Measurements from ENCODE around the gene RIPK1.
"Not testable (repeated sequence)": the region's sequence is repeated elsewhere in the genome, so short reads cannot be mapped to it uniquely, and the experiment has no call there.

RIPK1 gene

GRCh38 chr6:3045777-3046176, 22.5 kb upstream of the RIPK1 start:
- DNase-seq (ENCODE audit: low read depth in 2 of 2), result no peak

DNA sequence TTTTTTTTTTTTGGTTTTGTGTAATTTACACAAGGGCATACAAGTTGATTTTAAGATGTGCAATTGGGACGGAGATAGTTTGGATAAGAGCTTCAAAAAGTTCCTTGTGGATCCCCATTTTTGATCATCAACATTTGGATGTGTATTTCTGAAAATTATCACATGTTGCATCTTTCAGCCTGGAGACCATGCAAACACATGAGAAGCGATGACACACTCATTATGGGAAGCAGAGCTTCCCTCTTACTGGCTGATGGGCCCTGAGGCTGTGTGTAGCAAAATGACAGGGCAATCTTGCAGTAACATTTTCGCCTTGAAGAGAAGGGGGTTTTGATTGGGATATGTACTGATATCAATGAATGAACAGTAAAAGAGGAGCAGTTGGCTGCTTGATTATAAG, 22.0 kb upstream of the RIPK1 start:
- DNase-seq (ENCODE audit: low read depth in 2 of 2), result no peak

DNA sequence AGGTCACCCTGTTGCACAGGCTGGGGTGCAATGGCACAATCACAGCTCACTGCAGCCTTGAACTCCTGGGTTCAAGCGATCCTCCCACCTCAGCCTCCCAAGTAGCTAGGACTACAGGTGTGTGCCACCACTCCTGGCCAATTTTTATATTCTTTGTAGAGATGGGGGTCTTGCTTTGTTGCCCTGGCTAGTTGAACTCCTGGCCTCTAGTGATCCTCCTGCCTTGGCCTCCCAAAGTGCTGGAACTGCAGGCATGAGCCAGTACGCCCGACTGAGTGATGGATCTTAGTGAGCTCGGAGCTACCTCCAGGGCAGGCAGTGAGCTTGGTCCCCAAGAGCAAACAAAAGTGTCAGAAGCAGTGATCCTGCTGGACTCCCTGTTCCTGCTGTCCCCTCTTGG, 20.3 kb upstream of the RIPK1 start:
- DNase-seq (ENCODE audit: low read depth in 2 of 2), result not testable (repeated sequence)

DNA sequence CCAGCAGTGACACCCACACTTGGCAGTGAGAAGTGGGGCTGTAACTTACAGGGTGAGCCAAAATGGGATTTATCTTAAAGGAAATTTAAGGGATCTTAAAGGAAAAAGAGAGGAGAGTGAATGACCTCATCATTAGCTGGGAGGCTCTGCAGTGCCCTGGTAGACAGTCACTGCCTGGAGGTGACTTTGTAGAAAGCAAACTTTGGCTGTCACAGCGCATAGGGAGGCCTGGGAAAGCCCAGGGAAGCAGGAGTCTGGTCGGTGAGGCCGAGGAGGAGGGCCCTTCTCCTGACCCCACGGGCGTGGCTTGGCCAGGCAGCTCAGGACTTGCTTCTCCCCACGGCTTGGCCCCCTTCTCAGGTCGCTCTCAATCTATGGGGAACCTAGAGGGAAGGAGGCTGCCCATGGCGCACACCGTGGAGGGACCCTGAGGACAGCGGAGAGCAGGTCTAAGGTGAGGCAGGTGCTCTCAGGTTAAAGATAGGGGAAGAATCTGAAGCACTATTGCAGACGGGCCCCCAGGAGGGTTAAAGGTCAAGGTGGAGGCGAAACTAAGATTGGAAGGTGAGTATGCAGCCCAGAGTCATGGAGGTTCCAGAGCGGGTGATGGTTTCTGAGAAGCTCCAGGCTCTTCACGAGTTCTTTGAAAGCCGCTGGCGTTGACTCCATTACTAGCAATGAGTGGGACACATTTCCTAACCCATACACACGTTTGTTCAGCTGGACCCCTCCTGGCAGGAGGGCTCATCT, 15.6 kb upstream of the RIPK1 start:
- no peak for DNase-seq (ENCODE audit: low read depth in 2 of 2)

DNA sequence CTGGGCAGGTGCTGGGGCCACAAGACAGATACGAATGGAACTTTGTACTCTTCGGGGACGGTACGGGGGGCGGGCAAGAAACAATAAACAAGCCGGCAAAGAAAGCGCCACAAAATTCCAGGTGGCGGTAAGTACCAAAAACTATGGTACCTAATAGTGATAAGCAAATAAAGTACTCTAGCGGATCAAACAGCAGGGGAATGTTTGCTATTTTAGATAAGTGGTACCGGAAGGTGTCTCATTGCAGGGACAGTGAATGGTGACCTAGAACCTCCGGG, 15.1 kb upstream of the RIPK1 start:
- no peak for DNase-seq (ENCODE audit: low read depth in 2 of 2)

DNA sequence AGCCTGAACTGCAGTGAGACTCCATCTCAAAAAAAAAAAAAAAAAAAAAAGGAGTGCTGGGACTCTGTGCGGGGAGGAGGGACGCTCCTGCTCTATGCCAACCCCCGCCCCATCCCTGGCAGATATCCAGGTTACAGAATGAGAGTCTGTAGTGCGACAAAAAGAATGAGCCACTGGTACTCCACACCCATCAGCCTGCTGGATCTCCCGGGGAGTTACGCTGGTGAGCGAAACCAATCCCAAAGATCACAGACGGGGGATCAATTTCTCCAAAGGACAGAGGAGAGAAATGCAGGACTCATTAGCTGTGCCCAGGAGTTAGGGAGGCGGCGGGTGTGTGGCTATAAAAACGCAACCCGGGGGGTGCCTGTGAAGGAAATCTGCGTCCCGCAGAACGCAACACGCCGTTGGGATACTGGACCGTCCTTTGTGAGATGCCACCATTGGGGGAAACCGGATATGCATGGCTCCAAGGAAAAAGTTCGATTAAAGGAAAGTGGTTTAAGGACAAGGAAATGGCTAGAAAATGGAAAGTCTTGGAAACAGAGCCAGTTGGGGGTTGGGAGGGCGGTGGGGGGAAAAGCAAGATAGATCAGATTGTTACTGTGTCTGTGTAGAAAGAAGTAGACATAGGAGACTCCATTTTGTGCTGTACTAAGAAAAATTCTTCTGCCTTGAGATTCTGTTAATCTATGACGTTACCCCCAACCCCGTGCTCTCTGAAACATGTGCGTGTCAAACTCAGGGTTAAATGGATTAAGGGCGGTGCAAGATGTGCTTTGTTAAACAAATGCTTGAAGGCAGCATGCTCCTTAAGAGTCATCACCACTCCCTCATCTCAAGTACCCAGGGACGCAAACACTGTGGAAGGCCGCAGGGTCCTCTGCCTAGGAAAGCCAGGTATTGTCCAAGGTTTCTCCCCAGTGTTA, 13.8 kb upstream of the RIPK1 start:
- not testable (repeated sequence) for DNase-seq (ENCODE audit: low read depth in 2 of 2)

DNA sequence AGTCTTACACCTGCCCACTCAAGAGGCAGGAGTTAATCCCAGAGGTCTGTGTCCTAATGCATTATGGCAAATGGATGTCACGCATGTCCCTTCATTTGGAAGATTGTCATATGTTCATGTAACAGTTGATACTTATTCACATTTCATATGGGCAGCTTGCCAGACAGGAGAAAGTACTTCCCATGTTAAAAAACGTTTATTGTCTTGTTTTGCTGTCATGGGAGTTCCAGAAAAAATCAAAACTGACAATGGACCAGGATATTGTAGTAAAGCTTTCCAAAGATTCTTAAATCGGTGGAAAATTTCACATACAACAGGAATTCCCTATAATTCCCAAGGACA, 13.2 kb upstream of the RIPK1 start:
- DNase-seq (ENCODE audit: low read depth in 2 of 2), result not testable (repeated sequence)

GRCh38 chr6:3057063-3057770, 11.1 kb upstream of the RIPK1 start:
- DNase-seq (ENCODE audit: low read depth in 2 of 2), result no peak

DNA sequence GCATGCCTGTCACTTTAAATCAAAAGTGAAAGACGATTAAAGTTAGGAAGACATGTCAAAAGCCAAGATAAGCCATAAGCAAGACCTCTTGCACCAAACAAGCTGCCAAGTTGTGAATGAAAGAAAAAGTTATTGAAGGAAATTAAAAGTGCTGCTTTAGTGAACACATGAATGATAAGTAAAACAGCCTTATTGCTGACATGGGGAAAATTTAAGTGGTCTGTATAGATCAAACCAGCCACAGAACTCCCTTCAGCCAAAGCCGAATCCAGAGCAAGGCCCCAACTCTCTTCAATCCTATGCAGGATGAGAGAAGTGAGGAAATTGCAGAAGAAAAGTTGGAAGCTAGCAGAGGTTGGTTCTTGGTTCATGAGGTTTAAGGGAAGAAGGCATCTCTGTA, 9.3 kb upstream of the RIPK1 start:
- no peak for DNase-seq (ENCODE audit: low read depth in 2 of 2)

DNA sequence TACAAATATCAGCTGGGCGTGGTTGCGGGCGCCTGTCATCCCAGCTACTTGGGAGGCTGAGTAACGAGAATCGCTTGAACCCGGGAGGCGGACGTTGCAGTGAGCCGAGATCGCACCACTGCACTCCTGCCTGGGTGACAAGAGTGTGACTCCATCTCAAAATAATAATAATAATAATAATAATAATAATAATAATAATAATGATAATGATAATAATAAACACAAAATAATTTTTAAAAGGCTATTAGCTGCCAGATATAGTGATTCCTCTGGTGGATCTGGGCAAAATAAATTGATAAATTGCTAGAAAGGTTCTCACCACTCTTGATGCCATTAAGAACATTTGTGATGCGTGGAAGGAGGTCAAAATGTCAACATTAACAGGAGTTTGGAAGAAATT, 8.2 kb upstream of the RIPK1 start:
- DNase-seq (ENCODE audit: low read depth in 2 of 2), result not testable (repeated sequence)

- DNase-seq (ENCODE audit: low read depth in 2 of 2), result no peak
These were observed 6.8 kb upstream of the RIPK1 start for GRCh38 chr6:3061501-3061941.

DNA sequence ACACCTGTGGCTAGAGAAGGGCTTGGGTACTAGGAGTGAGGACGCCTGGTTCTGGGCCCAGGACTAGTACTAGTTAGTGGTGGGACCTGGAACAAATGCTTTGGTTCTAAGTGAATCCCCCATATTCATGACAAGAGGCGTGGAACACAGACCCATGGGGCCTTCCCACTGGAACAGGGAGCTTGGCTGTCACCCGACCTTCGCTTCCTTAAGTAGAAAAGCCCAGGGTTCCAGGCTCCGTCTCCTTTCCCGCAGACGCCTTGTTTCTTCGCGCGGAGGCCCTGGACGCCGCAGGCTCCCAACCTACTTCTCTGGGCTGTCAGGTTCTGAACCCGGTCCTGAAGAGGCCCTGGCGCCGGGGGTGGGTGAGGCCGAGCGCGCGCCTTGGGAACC, 5.0 kb upstream of the RIPK1 start:
- DNase-seq (ENCODE audit: low read depth in 2 of 2), result not testable (repeated sequence)

- peak; percentile 71 to 79 for DNase-seq (ENCODE audit: low read depth in 2 of 2)
These were observed 4.3 kb upstream of the RIPK1 start for GRCh38 chr6:3063733-3064700.

- no peak for DNase-seq (ENCODE audit: low read depth in 2 of 2)
These were observed 3.3 kb downstream of the RIPK1 start for GRCh38 chr6:3071568-3071967.

DNA sequence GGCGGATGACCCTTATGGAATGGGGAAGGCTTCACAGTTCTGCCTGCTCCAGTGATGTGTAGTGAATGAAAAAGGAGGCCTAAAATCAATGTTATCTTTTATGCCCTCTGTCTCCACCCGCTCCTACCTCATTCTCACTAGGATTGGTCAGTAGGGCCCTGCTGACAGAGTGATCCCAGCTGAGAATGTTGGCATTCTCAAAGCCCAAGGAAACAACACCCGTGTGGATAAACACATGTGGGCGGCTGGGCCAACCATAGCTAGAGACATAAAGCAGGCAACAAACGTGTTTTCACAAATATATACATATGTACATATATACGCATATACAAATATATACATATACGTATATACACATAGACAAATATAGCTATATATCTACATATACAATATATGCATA, 4.5 kb downstream of the RIPK1 start:
- DNase-seq (ENCODE audit: low read depth in 2 of 2), result no peak

GRCh38 chr6:3073382-3073781, 5.1 kb downstream of the RIPK1 start:
- no peak for DNase-seq (ENCODE audit: low read depth in 2 of 2)

DNA sequence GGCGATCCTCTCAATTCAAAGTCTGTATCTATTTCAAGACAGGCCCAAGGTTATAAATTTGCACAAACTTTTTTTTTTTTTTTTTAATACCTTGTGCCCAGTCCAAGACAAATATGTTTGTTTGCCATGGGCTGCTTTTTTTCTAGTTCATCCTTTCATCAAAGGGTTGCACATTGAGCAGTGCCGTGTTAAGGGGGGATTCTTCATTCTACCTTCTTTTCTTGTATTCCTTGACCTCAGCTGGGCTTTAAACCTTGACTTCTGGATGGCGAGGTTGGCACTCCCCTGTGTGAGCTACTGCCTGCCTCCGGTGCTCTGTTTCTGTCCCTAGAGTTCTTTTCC, 7.4 kb downstream of the RIPK1 start:
- no peak for DNase-seq (ENCODE audit: low read depth in 2 of 2)

GRCh38 chr6:3076320-3076719, 8.0 kb downstream of the RIPK1 start:
- no peak for DNase-seq (ENCODE audit: low read depth in 2 of 2)

DNA sequence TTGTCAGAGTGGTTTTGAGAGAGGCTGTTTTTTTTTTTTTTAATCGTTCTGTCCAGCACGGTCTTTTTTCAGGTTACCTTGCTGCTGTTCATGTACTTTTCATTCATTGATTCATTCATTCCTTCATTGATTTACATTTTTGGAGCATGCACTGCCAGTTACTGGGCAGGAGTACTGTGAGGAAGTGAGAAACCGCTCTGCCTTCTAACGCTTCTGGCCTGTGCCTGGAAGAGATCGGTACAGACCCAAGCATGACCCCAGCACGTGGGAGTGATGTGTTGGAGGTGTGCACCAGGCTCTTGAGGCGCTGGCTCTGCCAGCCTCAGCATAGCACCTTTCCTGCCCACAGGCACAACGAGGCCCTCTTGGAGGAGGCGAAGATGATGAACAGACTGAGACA, 9.1 kb downstream of the RIPK1 start:
- DNase-seq (ENCODE audit: low read depth in 2 of 2), result no peak

GRCh38 chr6:3078952-3079351, 10.7 kb downstream of the RIPK1 start:
- not testable (repeated sequence) for DNase-seq (ENCODE audit: low read depth in 2 of 2)

DNA sequence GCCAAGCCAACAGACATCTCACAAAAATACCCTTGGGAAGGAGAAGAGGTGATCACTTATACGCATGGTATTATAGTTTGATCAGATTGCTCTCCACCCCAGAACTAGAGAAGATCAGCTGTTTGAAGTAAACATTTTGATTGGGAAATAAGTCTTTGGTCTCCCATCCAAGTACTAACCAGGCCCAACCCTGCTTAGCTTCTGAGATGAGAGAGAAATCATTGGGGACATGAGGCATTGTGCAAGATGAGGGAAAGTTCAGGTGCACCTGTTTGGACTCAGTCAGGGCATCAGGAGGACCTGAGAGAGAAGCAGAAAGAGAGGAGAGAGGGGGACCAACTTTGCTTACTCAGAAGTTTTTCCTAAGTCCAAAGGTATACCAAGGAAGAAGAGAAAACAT, 11.4 kb downstream of the RIPK1 start:
- DNase-seq (ENCODE audit: low read depth in 2 of 2), result no peak

DNA sequence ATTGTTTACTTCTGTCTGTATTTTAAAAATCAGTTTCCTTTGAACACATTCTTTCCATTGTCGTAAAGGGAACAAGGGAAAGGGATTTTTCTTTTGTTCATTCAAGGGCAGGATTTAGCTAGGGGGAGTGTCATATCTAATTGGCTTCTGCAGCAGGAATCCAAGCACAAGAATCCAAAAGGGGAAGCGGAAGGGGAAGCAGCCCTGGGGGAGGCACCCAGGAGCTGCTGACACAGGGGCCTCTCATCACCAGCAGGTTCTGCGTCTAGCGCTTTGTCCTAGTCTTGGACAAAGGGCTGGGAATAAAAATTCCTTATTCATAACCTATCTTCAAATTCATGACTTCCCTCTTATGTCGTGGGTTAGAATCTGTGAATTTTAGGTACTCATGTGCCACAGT, 13.7 kb downstream of the RIPK1 start:
- no peak for DNase-seq (ENCODE audit: low read depth in 2 of 2)

All from stimulated activated CD4-positive, alpha-beta T cell treated with anti-CD3 and anti-CD28 coated beads, Interleukin-1b, Interleukin-23, amount 100 ng/mL, for 1 hour (primary cell).